Peyer's patch (tissue), 4 donors: ENCODE results near the gene ATOH8.

Experiments used
- CTCF ChIP-seq, 6 experiments: fragments of 450-650 bp in 4 of 6; fragments of 200-600 bp in 2 of 6; sonication (generic) in 1 of 6; IDR thresholded peaks; one replicate each; pipeline ENCODE4 v1.5.1; 2017 to 2019; ENCODE audit warnings: antibody characterized with exemption in 6 of 6, mild to moderate bottlenecking in 3 of 6, moderate library complexity in 1 of 6
- POLR2A ChIP-seq, 2 donors: fragments of 450-650 bp; IDR thresholded peaks; one replicate each; pipeline ENCODE4 v1.5.1; 2017; ENCODE audit warnings: antibody characterized with exemption in 2 of 2, mild to moderate bottlenecking in 2 of 2, moderate library complexity in 2 of 2

GRCh38 chr2:85761512-85761944, 7.7 kb downstream of the ATOH8 start:
- TF ChIP-seq POLR2A (IDR thresholded peaks at IDR 0.05) (no peak), CTCF (IDR thresholded peaks at IDR 0.05) (no peak)
